Measurements from ENCODE around the gene PLEKHH2.
"Not testable (repeated sequence)": the region's sequence is repeated elsewhere in the genome, so short reads cannot be mapped to it uniquely, and the experiment has no call there.

Gene PLEKHH2

GRCh38 chr2:43685357-43685756 is 48.3 kb downstream of the PLEKHH2 start:
- Mint-ChIP-seq H3K36me3 (no peaks in the 10 kb centered on the region), H3K27ac (no peak overlapping the region)
- ATAC-seq: no peak

GRCh38 chr2:43689999-43690398 is 52.9 kb downstream of the PLEKHH2 start:
- ATAC-seq (no peak), DNase-seq (ENCODE audit: low spot score in 2 of 2) (no peak)
- no peak overlapping the region for H3K27ac Mint-ChIP-seq
- H3K4me1 Mint-ChIP-seq: no peaks in the 10 kb centered on the region
- no peaks in the 10 kb centered on the region for H3K9me3 Mint-ChIP-seq
- H3K4me3 Mint-ChIP-seq: no peak overlapping the region
- H3K36me3 Mint-ChIP-seq: no peaks in the 10 kb centered on the region

More at GRCh38 chr2:43685357-43685756, 48.3 kb downstream of the PLEKHH2 start:
- no peaks in the 10 kb centered on the region for H3K4me1 Mint-ChIP-seq
- H3K4me3 Mint-ChIP-seq: no peak overlapping the region
- no peaks in the 10 kb centered on the region for H3K9me3 Mint-ChIP-seq
- no peak for DNase-seq (ENCODE audit: low spot score in 2 of 2)

- no peak for DNase-seq (ENCODE audit: low spot score in 2 of 2)
- H3K36me3 Mint-ChIP-seq: no peaks in the 10 kb centered on the region
- H3K4me1 Mint-ChIP-seq: no peaks in the 10 kb centered on the region
- ATAC-seq: no peak
- no peak overlapping the region for H3K4me3 Mint-ChIP-seq
- no peaks in the 10 kb centered on the region for H3K9me3 Mint-ChIP-seq
- no peak overlapping the region for H3K27ac Mint-ChIP-seq
Measured at GRCh38 chr2:43692428-43692994, 55.5 kb downstream of the PLEKHH2 start.

GRCh38 chr2:43698140-43698539 is 61.1 kb downstream of the PLEKHH2 start:
- H3K4me1 Mint-ChIP-seq, H3K9me3 Mint-ChIP-seq, ATAC-seq: not testable (repeated sequence)

GRCh38 chr2:43699761-43700160 is 62.7 kb downstream of the PLEKHH2 start:
- H3K9me3 Mint-ChIP-seq: no peaks in the 10 kb centered on the region
- DNase-seq (ENCODE audit: low spot score in 2 of 2) (no peak), ATAC-seq (no peak)
- no peaks in the 10 kb centered on the region for H3K36me3 Mint-ChIP-seq
- H3K4me1 Mint-ChIP-seq: no peaks in the 10 kb centered on the region
- H3K4me3 Mint-ChIP-seq: no peak overlapping the region
- H3K27ac Mint-ChIP-seq: no peak overlapping the region

More at GRCh38 chr2:43698140-43698539, 61.1 kb downstream of the PLEKHH2 start:
- not testable (repeated sequence) for H3K4me3 Mint-ChIP-seq; H3K27ac Mint-ChIP-seq; H3K36me3 Mint-ChIP-seq; DNase-seq (ENCODE audit: low spot score in 2 of 2)

- H3K36me3 Mint-ChIP-seq: no peaks in the 10 kb centered on the region
- DNase-seq (ENCODE audit: low spot score in 2 of 2) (no peak), ATAC-seq (no peak)
- no peaks in the 10 kb centered on the region for H3K4me1 Mint-ChIP-seq
- H3K27ac Mint-ChIP-seq: no peak overlapping the region
- H3K4me3 Mint-ChIP-seq: no peak overlapping the region
- no peaks in the 10 kb centered on the region for H3K9me3 Mint-ChIP-seq
Measured at GRCh38 chr2:43701111-43701510, 64.1 kb downstream of the PLEKHH2 start.

GRCh38 chr2:43707255-43708015 is 70.4 kb downstream of the PLEKHH2 start:
- no peak overlapping the region for H3K27ac Mint-ChIP-seq

GRCh38 chr2:43708178-43708577 is 71.1 kb downstream of the PLEKHH2 start:
- no peak for ATAC-seq
- DNase-seq (ENCODE audit: low spot score in 2 of 2): no peak
- H3K9me3 Mint-ChIP-seq: no peaks in the 10 kb centered on the region
- no peak overlapping the region for H3K4me3 Mint-ChIP-seq
- H3K27ac Mint-ChIP-seq: no peak overlapping the region
- no peaks in the 10 kb centered on the region for H3K36me3 Mint-ChIP-seq
- no peaks in the 10 kb centered on the region for H3K4me1 Mint-ChIP-seq

More at GRCh38 chr2:43707255-43708015, 70.4 kb downstream of the PLEKHH2 start:
- H3K4me3 Mint-ChIP-seq: no peak overlapping the region
- H3K4me1 Mint-ChIP-seq: no peaks in the 10 kb centered on the region
- ATAC-seq: no peak
- no peaks in the 10 kb centered on the region for H3K36me3 Mint-ChIP-seq
- H3K9me3 Mint-ChIP-seq: no peaks in the 10 kb centered on the region
- no peak for DNase-seq (ENCODE audit: low spot score in 2 of 2)

- Mint-ChIP-seq H3K36me3 (no peaks in the 10 kb centered on the region), H3K9me3 (no peaks in the 10 kb centered on the region), H3K27ac (no peak overlapping the region), H3K4me1 (no peaks in the 10 kb centered on the region), H3K4me3 (no peak overlapping the region)
- DNase-seq (ENCODE audit: low spot score in 2 of 2) (no peak), ATAC-seq (no peak)
Measured at GRCh38 chr2:43708891-43709290, 71.8 kb downstream of the PLEKHH2 start.

GRCh38 chr2:43710866-43711265 is 73.8 kb downstream of the PLEKHH2 start:
- Mint-ChIP-seq H3K4me1 (no peaks in the 10 kb centered on the region), H3K4me3 (no peak overlapping the region), H3K36me3 (no peaks in the 10 kb centered on the region), H3K9me3 (no peaks in the 10 kb centered on the region), H3K27ac (no peak overlapping the region)
- DNase-seq (ENCODE audit: low spot score in 2 of 2): no peak
- ATAC-seq: no peak

- Mint-ChIP-seq H3K36me3 (no peaks in the 10 kb centered on the region), H3K27ac (no peak overlapping the region), H3K4me1 (no peaks in the 10 kb centered on the region), H3K9me3 (no peaks in the 10 kb centered on the region), H3K4me3 (no peak overlapping the region)
- ATAC-seq (no peak), DNase-seq (ENCODE audit: low spot score in 2 of 2) (no peak)
Measured at GRCh38 chr2:43714164-43714563, 77.1 kb downstream of the PLEKHH2 start.

GRCh38 chr2:43715300-43716098 is 78.4 kb downstream of the PLEKHH2 start:
- Mint-ChIP-seq H3K4me3 (no peak overlapping the region), H3K27ac (no peak overlapping the region), H3K36me3 (no peaks in the 10 kb centered on the region), H3K4me1 (no peaks in the 10 kb centered on the region), H3K9me3 (no peaks in the 10 kb centered on the region)
- ATAC-seq (no peak), DNase-seq (ENCODE audit: low spot score in 2 of 2) (no peak)

- Mint-ChIP-seq H3K4me3 (no peak overlapping the region), H3K9me3 (no peaks in the 10 kb centered on the region), H3K27ac (no peak overlapping the region), H3K4me1 (no peaks in the 10 kb centered on the region), H3K36me3 (no peaks in the 10 kb centered on the region)
- DNase-seq (ENCODE audit: low spot score in 2 of 2): no peak
- ATAC-seq: no peak
Measured at GRCh38 chr2:43717322-43717721, 80.3 kb downstream of the PLEKHH2 start.

- ATAC-seq (no peak), DNase-seq (ENCODE audit: low spot score in 2 of 2) (no peak)
- no peaks in the 10 kb centered on the region for H3K9me3 Mint-ChIP-seq
- H3K27ac Mint-ChIP-seq: no peak overlapping the region
- no peaks in the 10 kb centered on the region for H3K36me3 Mint-ChIP-seq
- H3K4me3 Mint-ChIP-seq: no peak overlapping the region
- no peaks in the 10 kb centered on the region for H3K4me1 Mint-ChIP-seq
Measured at GRCh38 chr2:43718530-43719124, 81.6 kb downstream of the PLEKHH2 start.

- Mint-ChIP-seq H3K27ac (no peak overlapping the region), H3K4me3 (no peak overlapping the region), H3K4me1 (no peaks in the 10 kb centered on the region), H3K36me3 (no peaks in the 10 kb centered on the region), H3K9me3 (no peaks in the 10 kb centered on the region)
- ATAC-seq (no peak), DNase-seq (ENCODE audit: low spot score in 2 of 2) (no peak)
Measured at GRCh38 chr2:43724728-43725526, 87.9 kb downstream of the PLEKHH2 start.

Data from stimulated activated effector memory CD8-positive, alpha-beta T cell treated with anti-CD3 and anti-CD28 coated beads, Interleukin-12 subunit alpha, Interleukin-12 subunit beta, amount 100 ng/mL, for 72 hours (primary cell).